GM21529 (cell line): ENCODE measurements around the gene RPTOR.
"Not testable (repeated sequence)": the region's sequence is repeated elsewhere in the genome, so short reads cannot be mapped to it uniquely, and the experiment has no call there.

Experiments used
- ATAC-seq: cut with Tn5 transposase; IDR thresholded peaks from one replicate; pipeline ENCODE4 v1.9.1; 2021; ENCODE audit not compliant: unreplicated experiment

The RPTOR gene

GRCh38 chr17:80793851-80794267 lies 249.2 kb downstream of the RPTOR start:
- ATAC-seq: no peak

- no peak for ATAC-seq
These were observed 249.8 kb downstream of the RPTOR start for GRCh38 chr17:80794281-80795089.

- no peak for ATAC-seq
These were observed 250.5 kb downstream of the RPTOR start for GRCh38 chr17:80795090-80795580.

GRCh38 chr17:80795754-80796153 lies 251.1 kb downstream of the RPTOR start:
- ATAC-seq: no peak

- no peak for ATAC-seq
These were observed 251.8 kb downstream of the RPTOR start for GRCh38 chr17:80796430-80796861.

GRCh38 chr17:80797222-80797621 lies 252.6 kb downstream of the RPTOR start:
- not testable (repeated sequence) for ATAC-seq

- ATAC-seq: no peak
These were observed 253.3 kb downstream of the RPTOR start for GRCh38 chr17:80797741-80798594.

GRCh38 chr17:80798595-80799537 lies 254.2 kb downstream of the RPTOR start:
- ATAC-seq: no peak

- ATAC-seq: no peak
These were observed 255.2 kb downstream of the RPTOR start for GRCh38 chr17:80799538-80800480.

GRCh38 chr17:80800481-80801391 lies 256.1 kb downstream of the RPTOR start:
- ATAC-seq: no peak

- ATAC-seq: no peak
These were observed 258.2 kb downstream of the RPTOR start for GRCh38 chr17:80802626-80803450.

GRCh38 chr17:80803451-80804428 lies 259.1 kb downstream of the RPTOR start:
- ATAC-seq: no peak

GRCh38 chr17:80804466-80804865 lies 259.8 kb downstream of the RPTOR start:
- ATAC-seq: no peak

- no peak for ATAC-seq
These were observed 260.6 kb downstream of the RPTOR start for GRCh38 chr17:80805032-80805751.

- ATAC-seq: no peak
These were observed 262.4 kb downstream of the RPTOR start for GRCh38 chr17:80807014-80807413.

GRCh38 chr17:80807882-80808281 lies 263.2 kb downstream of the RPTOR start:
- ATAC-seq: no peak
